HEK293 (cell line): ENCODE measurements around the gene RAB36.

Source experiments
- CTCF ChIA-PET: fragments of 350-600 bp; formaldehyde crosslinking; extraction: SDS; loops from one replicate; lab custom pipeline; 2021; ENCODE audit warnings: antibody characterized with exemption; lab: Yijun Ruan, JAX
- POLR2A ChIA-PET: fragments of 300-600 bp; formaldehyde crosslinking; extraction: SDS; loops from one replicate; lab custom pipeline; 2020; ENCODE audit warnings: antibody characterized with exemption, inconsistent platforms; lab: Yijun Ruan, JAX
- H3K27ac ChIP-seq: fragments of 200-500 bp; sonication (Bioruptor generic); 2 replicates; pipeline ENCODE4 v1.5.1; 2014; ENCODE audit warnings: low read depth, low read length, control low read depth, inconsistent platforms; ENCODE audit errors: extremely low read depth
- H3K36me3 ChIP-seq, 2 experiments: fragments of 200-500 bp in 1 of 2; sonication (Bioruptor generic) in 1 of 2; 1 replicate in 1 of 2; 2 replicates in 1 of 2; pipeline ENCODE4 v1.5.1; 2014 to 2017; ENCODE audit warnings: inconsistent platforms in 2 of 2, low read length in 2 of 2; ENCODE audit not compliant: control insufficient read depth in 2 of 2, insufficient read depth in 1 of 2
- H3K4me1 ChIP-seq: fragments of 200-500 bp; sonication (Bioruptor generic); 2 replicates; pipeline ENCODE4 v1.5.1; 2014; ENCODE audit warnings: mild to moderate bottlenecking, low read length, inconsistent platforms; ENCODE audit not compliant: control insufficient read depth, insufficient read depth
- H3K4me3 ChIP-seq: 2 replicates; pipeline ENCODE4 v1.5.1; 2011; ENCODE audit warnings: low read depth, mild to moderate bottlenecking, control low read depth, low read length, moderate library complexity
- H3K9me3 ChIP-seq: fragments of 200-500 bp; sonication (Bioruptor generic); 2 replicates; pipeline ENCODE4 v1.5.1; 2014; ENCODE audit warnings: low read depth, low read length, inconsistent platforms; ENCODE audit not compliant: control insufficient read depth, insufficient read depth
- REPIN1 ChIP-seq: fragments of 450-650 bp; formaldehyde crosslinking; IDR thresholded peaks from 2 replicates; pipeline ENCODE4 v1.5.1; 2017; ENCODE audit warnings: missing biosample characterization, missing genetic modification characterization, low read depth
- SP2 ChIP-seq: fragments of 450-650 bp; formaldehyde crosslinking; IDR thresholded peaks from 2 replicates; pipeline ENCODE4 v1.5.1; 2016; ENCODE audit warnings: missing biosample characterization, missing genetic modification characterization
- ZBTB8A ChIP-seq: fragments of 450-650 bp; formaldehyde crosslinking; IDR thresholded peaks from 2 replicates; pipeline ENCODE4 v1.5.1; 2016; ENCODE audit warnings: missing biosample characterization, missing genetic modification characterization
- ZNF10 ChIP-seq: fragments of 450-650 bp; formaldehyde crosslinking; IDR thresholded peaks from 2 replicates; pipeline ENCODE4 v1.5.1; 2017; ENCODE audit warnings: missing biosample characterization, missing genetic modification characterization
- ZNF114 ChIP-seq: fragments of 450-650 bp; formaldehyde crosslinking; IDR thresholded peaks from 2 replicates; pipeline ENCODE4 v1.5.0; 2017; ENCODE audit warnings: missing biosample characterization, missing genetic modification characterization
- ZNF391 ChIP-seq: fragments of 450-650 bp; formaldehyde crosslinking; IDR thresholded peaks from 2 replicates; pipeline ENCODE4 v1.5.1; 2016; ENCODE audit warnings: low read depth, missing biosample characterization, missing genetic modification characterization, borderline replicate concordance
- ZNF544 ChIP-seq: fragments of 450-650 bp; formaldehyde crosslinking; IDR thresholded peaks from 2 replicates; pipeline ENCODE4 v1.5.0; 2017; ENCODE audit warnings: missing biosample characterization, missing genetic modification characterization
- ZNF600 ChIP-seq: fragments of 450-650 bp; formaldehyde crosslinking; IDR thresholded peaks from 2 replicates; pipeline ENCODE4 v1.5.1; 2016; ENCODE audit warnings: missing biosample characterization, missing genetic modification characterization
- ZNF626 ChIP-seq: fragments of 450-650 bp; sonication (Bioruptor Pico); formaldehyde crosslinking; IDR thresholded peaks from 2 replicates; pipeline ENCODE4 v1.5.1; 2018; ENCODE audit warnings: missing biosample characterization, missing genetic modification characterization, inconsistent platforms
- ZNF791 ChIP-seq: fragments of 450-650 bp; formaldehyde crosslinking; IDR thresholded peaks from 2 replicates; pipeline ENCODE4 v1.5.1; 2016; ENCODE audit warnings: missing biosample characterization, missing genetic modification characterization
- ZSCAN23 ChIP-seq: fragments of 450-650 bp; formaldehyde crosslinking; IDR thresholded peaks from 2 replicates; pipeline ENCODE4 v1.5.1; 2016; ENCODE audit warnings: missing biosample characterization, missing genetic modification characterization
- TF ChIP-seq, protein P1 (sequence below): fragments of 450-650 bp; formaldehyde crosslinking; IDR thresholded peaks from 2 replicates; pipeline ENCODE4 v1.5.1; 2016; ENCODE audit warnings: missing biosample characterization, missing genetic modification characterization
- TF ChIP-seq, protein P2 (sequence below): fragments of 450-650 bp; formaldehyde crosslinking; IDR thresholded peaks from 2 replicates; pipeline ENCODE4 v1.5.1; 2016; ENCODE audit warnings: missing biosample characterization, missing genetic modification characterization, borderline replicate concordance
- TF ChIP-seq, protein P3 (sequence below): fragments of 450-650 bp; formaldehyde crosslinking; IDR thresholded peaks from 2 replicates; pipeline ENCODE4 v1.5.1; 2016; ENCODE audit warnings: missing biosample characterization, missing genetic modification characterization, low read depth
- TF ChIP-seq, protein P4 (sequence below): fragments of 450-650 bp; formaldehyde crosslinking; optimal IDR thresholded peaks from 2 replicates; pipeline ENCODE3; 2016; ENCODE audit warnings: missing biosample characterization, mild to moderate bottlenecking, missing genetic modification characterization
- TF ChIP-seq, protein P5 (sequence below): fragments of 450-650 bp; formaldehyde crosslinking; IDR thresholded peaks from 2 replicates; pipeline ENCODE4 v1.5.1; 2017; ENCODE audit warnings: missing biosample characterization, missing genetic modification characterization
- TF ChIP-seq, protein P6 (sequence below): fragments of 450-650 bp; IDR thresholded peaks from 2 replicates; pipeline ENCODE4 v1.5.1; 2018; ENCODE audit warnings: missing biosample characterization, mild to moderate bottlenecking, missing genetic modification characterization
- TF ChIP-seq, protein P7 (sequence below): fragments of 450-650 bp; formaldehyde crosslinking; IDR thresholded peaks from 2 replicates; pipeline ENCODE4 v1.5.1; 2016; ENCODE audit warnings: missing biosample characterization, missing genetic modification characterization

Gene RAB36

DNA sequence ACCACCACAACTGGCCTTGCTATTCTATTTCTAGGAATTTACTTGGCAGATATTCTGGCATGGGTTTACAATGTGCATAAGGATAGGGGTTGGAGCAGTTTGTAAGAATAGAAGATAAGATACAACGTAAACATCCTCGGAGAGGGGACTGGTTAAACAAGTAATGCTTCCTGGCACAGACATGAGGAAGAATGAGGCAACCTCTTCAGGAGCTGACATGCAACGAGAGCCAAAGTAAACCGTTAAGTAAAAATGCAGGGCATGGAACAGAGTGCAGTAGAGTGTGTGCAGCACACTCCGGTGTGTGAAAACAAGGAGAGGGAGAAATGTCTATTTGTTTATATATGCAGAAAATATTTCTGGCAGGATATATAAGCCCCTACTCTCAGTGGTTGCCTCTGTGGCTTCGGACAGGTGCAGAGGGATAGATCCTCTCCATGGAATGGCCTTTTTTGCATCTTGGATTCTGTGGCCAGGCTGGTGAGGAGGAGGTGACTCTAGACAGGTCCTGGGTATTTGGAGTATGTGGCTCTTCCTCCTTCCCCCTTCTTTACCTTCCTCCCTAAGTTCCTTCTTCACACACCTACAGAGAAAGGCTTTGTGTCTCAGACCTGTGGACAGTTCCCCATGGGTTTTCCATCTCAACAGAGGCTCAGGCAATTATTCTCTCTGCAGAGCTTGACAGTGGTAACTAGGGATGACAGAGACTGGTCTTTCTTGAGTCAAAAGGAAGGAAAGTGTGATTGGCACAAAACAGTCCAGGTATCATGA lies 2.5 kb downstream of the RAB36 start:
- POLR2A ChIA-PET = no interaction called here

DNA sequence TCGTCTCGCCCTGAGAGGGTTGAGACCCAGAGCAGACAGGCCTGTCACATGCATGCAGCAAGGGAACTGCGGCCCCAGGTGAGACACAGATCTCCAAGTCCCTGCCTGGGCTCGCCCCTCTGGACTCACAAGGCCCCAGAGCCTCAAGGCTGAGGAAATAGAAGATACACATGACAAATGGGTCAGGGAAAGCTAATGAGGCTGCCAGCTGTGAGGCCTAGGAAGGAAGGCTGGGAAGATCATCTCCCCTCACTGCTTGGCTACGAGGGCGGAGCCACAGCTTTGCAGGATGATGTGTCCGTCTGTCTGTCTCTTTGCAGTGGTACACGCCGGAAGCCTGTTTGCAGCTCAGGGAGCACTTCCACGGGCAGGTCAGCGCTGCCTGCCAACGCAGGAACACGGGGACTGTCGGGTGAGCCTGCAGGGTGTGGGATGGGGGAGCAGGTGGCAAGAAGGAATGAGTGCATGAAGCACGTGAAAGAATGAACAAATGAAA lies 4.5 kb downstream of the RAB36 start:
- no peak overlapping the region for H3K27ac ChIP-seq
- peaks cover 5% of the 10 kb centered on the region; the same call in 1 of the 2 replicates for H3K4me1 ChIP-seq
- H3K36me3 ChIP-seq = peaks cover 0 to 67% of the 10 kb centered on the region in 2 experiments; a peak in 1 of 3 replicates
- no peaks in the 10 kb centered on the region for H3K9me3 ChIP-seq
- H3K4me3 ChIP-seq = no peak overlapping the region
- CTCF ChIA-PET = interaction anchor here (0.7 kb wide), 1 partner anchor 94 kb away, joined by 8 read pairs; no protein-coding TSS in a partner anchor
- POLR2A ChIA-PET = interaction anchor here (1.0 to 1.6 kb wide), 2 partner anchors 14 to 16 kb away, joined by 3 read pairs; no protein-coding TSS in a partner anchor
- TF ChIP-seq ZNF10 (tag by site-specific recombination) (no peak), ZNF600 (no peak), ZNF114 (no peak), ZNF791 (tag by site-specific recombination) (no peak)
- TF ChIP-seq, protein P1, sequence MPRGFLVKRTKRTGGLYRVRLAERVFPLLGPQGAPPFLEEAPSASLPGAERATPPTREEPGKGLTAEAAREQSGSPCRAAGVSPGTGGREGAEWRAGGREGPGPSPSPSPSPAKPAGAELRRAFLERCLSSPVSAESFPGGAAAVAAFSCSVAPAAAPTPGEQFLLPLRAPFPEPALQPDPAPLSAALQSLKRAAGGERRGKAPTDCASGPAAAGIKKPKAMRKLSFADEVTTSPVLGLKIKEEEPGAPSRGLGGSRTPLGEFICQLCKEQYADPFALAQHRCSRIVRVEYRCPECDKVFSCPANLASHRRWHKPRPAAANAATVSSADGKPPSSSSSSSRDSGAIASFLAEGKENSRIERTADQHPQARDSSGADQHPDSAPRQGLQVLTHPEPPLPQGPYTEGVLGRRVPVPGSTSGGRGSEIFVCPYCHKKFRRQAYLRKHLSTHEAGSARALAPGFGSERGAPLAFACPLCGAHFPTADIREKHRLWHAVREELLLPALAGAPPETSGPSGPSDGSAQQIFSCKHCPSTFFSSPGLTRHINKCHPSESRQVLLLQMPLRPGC (tag by site-specific recombination) = no peak
- TF ChIP-seq, protein P2, sequence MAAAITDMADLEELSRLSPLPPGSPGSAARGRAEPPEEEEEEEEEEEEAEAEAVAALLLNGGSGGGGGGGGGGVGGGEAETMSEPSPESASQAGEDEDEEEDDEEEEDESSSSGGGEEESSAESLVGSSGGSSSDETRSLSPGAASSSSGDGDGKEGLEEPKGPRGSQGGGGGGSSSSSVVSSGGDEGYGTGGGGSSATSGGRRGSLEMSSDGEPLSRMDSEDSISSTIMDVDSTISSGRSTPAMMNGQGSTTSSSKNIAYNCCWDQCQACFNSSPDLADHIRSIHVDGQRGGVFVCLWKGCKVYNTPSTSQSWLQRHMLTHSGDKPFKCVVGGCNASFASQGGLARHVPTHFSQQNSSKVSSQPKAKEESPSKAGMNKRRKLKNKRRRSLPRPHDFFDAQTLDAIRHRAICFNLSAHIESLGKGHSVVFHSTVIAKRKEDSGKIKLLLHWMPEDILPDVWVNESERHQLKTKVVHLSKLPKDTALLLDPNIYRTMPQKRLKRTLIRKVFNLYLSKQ (tag by site-specific recombination) = no peak
- TF ChIP-seq, protein P3, sequence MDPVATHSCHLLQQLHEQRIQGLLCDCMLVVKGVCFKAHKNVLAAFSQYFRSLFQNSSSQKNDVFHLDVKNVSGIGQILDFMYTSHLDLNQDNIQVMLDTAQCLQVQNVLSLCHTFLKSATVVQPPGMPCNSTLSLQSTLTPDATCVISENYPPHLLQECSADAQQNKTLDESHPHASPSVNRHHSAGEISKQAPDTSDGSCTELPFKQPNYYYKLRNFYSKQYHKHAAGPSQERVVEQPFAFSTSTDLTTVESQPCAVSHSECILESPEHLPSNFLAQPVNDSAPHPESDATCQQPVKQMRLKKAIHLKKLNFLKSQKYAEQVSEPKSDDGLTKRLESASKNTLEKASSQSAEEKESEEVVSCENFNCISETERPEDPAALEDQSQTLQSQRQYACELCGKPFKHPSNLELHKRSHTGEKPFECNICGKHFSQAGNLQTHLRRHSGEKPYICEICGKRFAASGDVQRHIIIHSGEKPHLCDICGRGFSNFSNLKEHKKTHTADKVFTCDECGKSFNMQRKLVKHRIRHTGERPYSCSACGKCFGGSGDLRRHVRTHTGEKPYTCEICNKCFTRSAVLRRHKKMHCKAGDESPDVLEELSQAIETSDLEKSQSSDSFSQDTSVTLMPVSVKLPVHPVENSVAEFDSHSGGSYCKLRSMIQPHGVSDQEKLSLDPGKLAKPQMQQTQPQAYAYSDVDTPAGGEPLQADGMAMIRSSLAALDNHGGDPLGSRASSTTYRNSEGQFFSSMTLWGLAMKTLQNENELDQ (tag by site-specific recombination) = no peak
- TF ChIP-seq, protein P4, sequence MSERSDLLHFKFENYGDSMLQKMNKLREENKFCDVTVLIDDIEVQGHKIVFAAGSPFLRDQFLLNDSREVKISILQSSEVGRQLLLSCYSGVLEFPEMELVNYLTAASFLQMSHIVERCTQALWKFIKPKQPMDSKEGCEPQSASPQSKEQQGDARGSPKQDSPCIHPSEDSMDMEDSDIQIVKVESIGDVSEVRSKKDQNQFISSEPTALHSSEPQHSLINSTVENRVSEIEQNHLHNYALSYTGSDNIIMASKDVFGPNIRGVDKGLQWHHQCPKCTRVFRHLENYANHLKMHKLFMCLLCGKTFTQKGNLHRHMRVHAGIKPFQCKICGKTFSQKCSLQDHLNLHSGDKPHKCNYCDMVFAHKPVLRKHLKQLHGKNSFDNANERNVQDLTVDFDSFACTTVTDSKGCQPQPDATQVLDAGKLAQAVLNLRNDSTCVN (tag by site-specific recombination) = no peak

More for the DNA sequence above, 2.5 kb downstream of the RAB36 start:
- H3K4me3 ChIP-seq = no peak overlapping the region
- peaks cover 5% of the 10 kb centered on the region; the same call in 1 of the 2 replicates for H3K4me1 ChIP-seq
- no peaks in the 10 kb centered on the region for H3K9me3 ChIP-seq
- CTCF ChIA-PET = interaction anchor here (0.6 to 1.6 kb wide), 4 partner anchors 9 to 751 kb away, joined by 3 to 7 read pairs (median 5); no protein-coding TSS in a partner anchor
- H3K36me3 ChIP-seq = peaks cover 0 to 57% of the 10 kb centered on the region in 2 experiments; a peak in 1 of 3 replicates
- no peak for TF ChIP-seq ZSCAN23 (tag by site-specific recombination)
- no peak for TF ChIP-seq ZNF391 (tag by site-specific recombination)
- TF ChIP-seq ZNF114 = no peak
- TF ChIP-seq SP2 (tag by site-specific recombination) = no peak
- 0 out of 2 replicates have a peak, but pooled peaks have one; percentile 40 for TF ChIP-seq ZNF600
- TF ChIP-seq, protein P5, sequence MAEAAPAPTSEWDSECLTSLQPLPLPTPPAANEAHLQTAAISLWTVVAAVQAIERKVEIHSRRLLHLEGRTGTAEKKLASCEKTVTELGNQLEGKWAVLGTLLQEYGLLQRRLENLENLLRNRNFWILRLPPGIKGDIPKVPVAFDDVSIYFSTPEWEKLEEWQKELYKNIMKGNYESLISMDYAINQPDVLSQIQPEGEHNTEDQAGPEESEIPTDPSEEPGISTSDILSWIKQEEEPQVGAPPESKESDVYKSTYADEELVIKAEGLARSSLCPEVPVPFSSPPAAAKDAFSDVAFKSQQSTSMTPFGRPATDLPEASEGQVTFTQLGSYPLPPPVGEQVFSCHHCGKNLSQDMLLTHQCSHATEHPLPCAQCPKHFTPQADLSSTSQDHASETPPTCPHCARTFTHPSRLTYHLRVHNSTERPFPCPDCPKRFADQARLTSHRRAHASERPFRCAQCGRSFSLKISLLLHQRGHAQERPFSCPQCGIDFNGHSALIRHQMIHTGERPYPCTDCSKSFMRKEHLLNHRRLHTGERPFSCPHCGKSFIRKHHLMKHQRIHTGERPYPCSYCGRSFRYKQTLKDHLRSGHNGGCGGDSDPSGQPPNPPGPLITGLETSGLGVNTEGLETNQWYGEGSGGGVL (tag by site-specific recombination) = no peak
- TF ChIP-seq, protein P6, sequence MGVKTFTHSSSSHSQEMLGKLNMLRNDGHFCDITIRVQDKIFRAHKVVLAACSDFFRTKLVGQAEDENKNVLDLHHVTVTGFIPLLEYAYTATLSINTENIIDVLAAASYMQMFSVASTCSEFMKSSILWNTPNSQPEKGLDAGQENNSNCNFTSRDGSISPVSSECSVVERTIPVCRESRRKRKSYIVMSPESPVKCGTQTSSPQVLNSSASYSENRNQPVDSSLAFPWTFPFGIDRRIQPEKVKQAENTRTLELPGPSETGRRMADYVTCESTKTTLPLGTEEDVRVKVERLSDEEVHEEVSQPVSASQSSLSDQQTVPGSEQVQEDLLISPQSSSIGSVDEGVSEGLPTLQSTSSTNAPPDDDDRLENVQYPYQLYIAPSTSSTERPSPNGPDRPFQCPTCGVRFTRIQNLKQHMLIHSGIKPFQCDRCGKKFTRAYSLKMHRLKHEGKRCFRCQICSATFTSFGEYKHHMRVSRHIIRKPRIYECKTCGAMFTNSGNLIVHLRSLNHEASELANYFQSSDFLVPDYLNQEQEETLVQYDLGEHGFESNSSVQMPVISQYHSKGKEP = peak; percentile 42; the same call in 1 of the 2 replicates
- TF ChIP-seq ZNF544 = no peak
- TF ChIP-seq ZNF626 = no peak
- TF ChIP-seq, protein P7, sequence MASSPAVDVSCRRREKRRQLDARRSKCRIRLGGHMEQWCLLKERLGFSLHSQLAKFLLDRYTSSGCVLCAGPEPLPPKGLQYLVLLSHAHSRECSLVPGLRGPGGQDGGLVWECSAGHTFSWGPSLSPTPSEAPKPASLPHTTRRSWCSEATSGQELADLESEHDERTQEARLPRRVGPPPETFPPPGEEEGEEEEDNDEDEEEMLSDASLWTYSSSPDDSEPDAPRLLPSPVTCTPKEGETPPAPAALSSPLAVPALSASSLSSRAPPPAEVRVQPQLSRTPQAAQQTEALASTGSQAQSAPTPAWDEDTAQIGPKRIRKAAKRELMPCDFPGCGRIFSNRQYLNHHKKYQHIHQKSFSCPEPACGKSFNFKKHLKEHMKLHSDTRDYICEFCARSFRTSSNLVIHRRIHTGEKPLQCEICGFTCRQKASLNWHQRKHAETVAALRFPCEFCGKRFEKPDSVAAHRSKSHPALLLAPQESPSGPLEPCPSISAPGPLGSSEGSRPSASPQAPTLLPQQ (tag by site-specific recombination) = peak; percentile 73
- no peak for TF ChIP-seq ZBTB8A
- no peak for TF ChIP-seq REPIN1 (tag by site-specific recombination)
- TF ChIP-seq, protein P4 (tag by site-specific recombination) = no peak
- no peak overlapping the region for H3K27ac ChIP-seq
